Retinal pigment epithelial cell (primary cell): ENCODE results near the gene KIF7.

ENCODE experiments used
- DNase-seq: peaks from one replicate; pipeline ENCODE4 v3.0.0-alpha.2; 2010; ENCODE audit warnings: low read depth
- H3K4me3 ChIP-seq: 2 replicates; pipeline ENCODE4 v1.5.1; 2011; ENCODE audit warnings: mild to moderate bottlenecking, low read length, control low read depth, moderate library complexity
- TF ChIP-seq, protein P1 (sequence below): conservative IDR thresholded peaks from 2 replicates; pipeline ENCODE4 v1.5.1; 2011; ENCODE audit warnings: low read depth, low read length, control low read depth, inconsistent platforms

The KIF7 gene

DNA sequence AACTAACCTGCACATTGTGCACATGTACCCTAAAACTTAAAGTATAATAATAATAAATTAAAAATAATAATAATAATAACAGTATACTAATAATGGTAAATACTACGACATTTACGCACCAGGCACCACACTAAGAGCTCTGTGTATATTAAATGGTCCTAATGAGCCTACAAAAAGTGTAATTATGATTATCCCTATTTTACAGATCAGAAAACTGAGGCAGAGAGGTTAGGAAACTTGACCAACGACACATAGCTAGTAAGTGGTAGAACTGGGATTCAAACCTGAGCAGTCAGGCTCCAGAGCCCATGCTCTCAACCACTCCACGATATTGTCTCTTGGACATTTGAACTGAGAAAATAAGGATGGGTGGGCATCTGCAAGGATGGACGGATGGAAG is 15.0 kb downstream of the KIF7 start:
- no peak for DNase-seq
- TF ChIP-seq, protein P1, sequence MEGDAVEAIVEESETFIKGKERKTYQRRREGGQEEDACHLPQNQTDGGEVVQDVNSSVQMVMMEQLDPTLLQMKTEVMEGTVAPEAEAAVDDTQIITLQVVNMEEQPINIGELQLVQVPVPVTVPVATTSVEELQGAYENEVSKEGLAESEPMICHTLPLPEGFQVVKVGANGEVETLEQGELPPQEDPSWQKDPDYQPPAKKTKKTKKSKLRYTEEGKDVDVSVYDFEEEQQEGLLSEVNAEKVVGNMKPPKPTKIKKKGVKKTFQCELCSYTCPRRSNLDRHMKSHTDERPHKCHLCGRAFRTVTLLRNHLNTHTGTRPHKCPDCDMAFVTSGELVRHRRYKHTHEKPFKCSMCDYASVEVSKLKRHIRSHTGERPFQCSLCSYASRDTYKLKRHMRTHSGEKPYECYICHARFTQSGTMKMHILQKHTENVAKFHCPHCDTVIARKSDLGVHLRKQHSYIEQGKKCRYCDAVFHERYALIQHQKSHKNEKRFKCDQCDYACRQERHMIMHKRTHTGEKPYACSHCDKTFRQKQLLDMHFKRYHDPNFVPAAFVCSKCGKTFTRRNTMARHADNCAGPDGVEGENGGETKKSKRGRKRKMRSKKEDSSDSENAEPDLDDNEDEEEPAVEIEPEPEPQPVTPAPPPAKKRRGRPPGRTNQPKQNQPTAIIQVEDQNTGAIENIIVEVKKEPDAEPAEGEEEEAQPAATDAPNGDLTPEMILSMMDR, result no peak
- no peak overlapping the region for H3K4me3 ChIP-seq

DNA sequence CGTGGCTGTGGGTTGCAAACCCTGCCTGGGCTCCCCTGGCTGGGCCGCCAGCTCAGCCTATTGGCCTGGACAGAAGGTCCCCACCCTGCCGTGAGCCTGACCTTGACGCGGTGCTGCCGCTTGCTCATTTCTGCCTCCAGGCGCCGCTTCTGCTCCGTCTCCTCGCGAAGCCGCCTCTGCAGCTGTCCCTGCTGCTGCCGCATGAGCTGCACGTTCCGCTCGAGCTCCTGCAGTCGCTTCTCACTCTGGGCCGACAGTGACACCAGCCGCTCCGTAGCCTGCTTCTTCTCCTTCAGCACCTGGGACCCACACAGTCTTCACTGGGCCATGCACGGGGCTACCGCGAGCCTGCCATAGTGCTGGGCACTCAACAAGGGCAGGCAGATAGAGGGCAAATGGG is 21.7 kb downstream of the KIF7 start:
- H3K4me3 ChIP-seq, result no peak overlapping the region
- no peak for DNase-seq
- TF ChIP-seq, protein P1, result no peak

DNA sequence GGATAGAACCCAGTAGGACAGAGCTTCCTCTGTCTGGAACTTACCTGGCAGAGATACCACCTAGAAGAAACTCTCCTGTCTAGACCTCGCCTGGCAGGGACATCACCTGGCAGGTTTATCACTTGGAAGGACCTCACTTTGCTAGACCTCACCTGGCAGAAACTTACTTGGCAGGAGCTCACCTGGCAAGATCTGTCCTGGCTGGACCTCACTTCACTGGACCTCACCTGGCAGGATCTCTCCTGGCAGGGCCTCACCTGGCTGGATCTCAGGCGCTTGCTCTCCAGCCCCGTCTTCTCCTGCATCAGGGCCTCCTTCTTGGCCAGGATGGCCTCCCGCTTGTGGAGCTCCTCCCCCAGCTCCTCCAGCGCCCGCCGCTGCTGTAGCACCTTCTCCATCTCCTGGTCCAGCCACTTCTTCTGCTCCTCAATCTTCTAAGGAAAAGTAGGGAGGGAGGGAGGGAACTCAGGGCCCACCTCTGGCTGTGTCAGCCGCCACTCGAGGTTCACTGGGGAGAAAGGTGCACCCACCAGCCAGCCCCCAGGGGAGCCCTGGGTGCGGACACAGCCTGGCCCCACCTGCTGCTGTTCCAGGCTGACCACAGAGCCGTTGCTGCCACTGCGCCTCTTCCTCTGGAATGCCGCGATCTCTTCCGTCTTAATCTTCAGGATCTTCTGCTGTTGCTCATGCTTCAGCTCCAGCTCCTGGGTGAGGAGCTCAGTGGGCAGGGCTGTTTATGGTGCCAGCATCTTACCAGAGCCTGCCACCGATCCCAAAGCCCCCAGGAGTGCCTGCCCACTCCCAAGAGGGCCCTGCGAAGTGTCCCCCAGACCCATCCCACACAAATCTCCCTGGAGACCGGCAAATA is 22.5 kb downstream of the KIF7 start:
- no peak for DNase-seq
- H3K4me3 ChIP-seq, result no peak overlapping the region
- TF ChIP-seq, protein P1, result no peak

DNA sequence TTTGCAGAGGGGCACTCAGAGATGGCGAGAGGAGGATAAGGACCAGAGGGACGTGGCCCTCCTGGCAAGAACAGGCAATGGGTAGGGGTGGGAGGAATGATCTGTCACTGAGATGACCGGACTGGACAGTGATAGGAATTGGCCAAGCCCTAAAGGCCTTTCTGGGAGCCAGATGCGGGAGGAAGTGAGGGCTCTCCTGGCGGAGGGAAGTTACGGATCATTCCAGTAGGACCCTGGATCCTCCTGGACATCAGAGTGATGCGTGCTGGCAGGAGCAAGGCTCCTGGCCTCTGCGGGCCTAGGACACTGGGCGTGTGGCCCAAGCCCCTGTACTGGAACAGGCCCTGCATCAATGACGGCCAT is 23.4 kb downstream of the KIF7 start:
- TF ChIP-seq, protein P1, result no peak
- no peak overlapping the region for H3K4me3 ChIP-seq

DNA sequence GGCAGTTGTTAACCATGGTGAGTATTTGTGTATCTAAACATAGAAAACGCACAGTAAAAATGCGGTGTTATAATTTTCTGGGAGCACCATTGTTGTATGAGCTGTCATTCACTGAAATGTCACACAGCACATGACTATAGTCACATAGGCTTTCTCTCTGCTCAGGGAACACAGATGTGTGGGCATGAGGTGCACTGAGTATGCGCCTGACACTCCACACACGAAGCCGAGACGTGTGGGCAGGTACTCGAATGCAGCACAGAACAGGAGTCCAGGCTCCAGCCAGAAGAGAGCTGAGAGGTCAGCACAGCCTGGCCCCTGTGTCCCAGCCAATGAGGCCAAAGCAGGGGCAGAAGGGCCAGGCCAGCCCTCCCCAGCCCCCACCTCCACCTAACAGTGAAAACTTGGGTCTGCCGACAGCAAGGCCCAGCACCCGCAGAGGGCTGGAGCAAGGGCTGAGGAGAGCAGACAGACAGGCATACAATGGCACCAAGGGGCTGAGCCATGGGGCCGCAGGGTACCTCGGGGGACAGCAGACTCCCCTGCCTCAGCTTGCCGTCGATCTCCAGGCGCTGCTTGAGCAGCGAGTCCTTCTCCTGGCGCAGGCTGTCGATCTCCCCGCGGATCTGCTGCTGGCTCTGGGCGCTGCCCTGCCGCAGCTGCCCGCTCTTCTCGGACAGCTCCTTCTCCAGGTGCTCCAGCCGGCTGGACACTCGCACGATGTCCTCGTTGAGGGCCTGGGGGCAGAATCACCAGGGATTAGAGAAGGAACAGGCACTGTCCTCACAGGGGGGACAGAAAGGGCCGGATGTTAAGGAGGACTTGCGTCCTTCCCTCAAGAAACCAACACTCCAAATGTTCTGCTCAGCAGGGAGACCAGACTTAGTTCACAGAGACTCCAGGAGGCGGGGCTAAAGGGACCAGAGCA is 24.0 kb downstream of the KIF7 start:
- no peak for DNase-seq
- TF ChIP-seq, protein P1, result no peak
- no peak overlapping the region for H3K4me3 ChIP-seq

More for the DNA sequence above, 23.4 kb downstream of the KIF7 start:
- no peak for DNase-seq

DNA sequence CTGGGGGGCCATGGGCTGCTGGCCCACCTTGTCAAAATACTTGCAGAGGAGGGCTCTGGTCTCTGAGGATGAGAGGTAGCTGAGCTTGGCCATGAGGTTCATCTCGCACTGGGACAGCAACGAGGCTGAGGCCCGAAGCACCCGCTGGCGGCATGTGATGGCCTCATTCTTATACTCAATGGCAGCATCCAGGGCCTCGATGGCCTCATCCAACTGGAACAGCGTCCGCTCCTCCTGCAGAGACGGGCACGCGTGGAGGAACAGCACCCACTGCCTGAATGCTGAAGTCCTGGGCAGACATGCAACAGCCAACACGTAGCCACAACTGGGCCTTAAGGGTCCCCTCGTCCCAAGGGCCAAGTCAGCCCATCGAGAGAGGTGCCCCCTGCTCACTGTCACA is 25.0 kb downstream of the KIF7 start:
- DNase-seq, result no peak
- TF ChIP-seq, protein P1, result no peak
- no peak overlapping the region for H3K4me3 ChIP-seq
